PC-3 (cell line): ENCODE data around the gene GABRR1. TPM values are rescaled to one million over a fixed set of nuclear protein-coding genes. Genes with fewer than 3 reads are reported as not detected.

Experiments
- ATAC-seq: fragments of 200-7000 bp; cut with Tn5 transposase; 2 replicates; pipeline ENCODE4 v1.9.1; 2020; ENCODE audit warnings: mild to moderate bottlenecking, moderate library complexity
- BruUV-seq: library from RNA; stranded (reverse); fragments of 400-500 nt; replicated peaks from 2 replicates; lab custom pipeline; 2021; lab: Mats Ljungman, UMichigan
- CTCF ChIA-PET: fragments of 300-600 bp; sonication (Branson Sonifier 250); formaldehyde crosslinking; loops from one replicate; lab custom pipeline; 2022; ENCODE audit warnings: antibody characterized with exemption; lab: Charles Lee
- POLR2A ChIA-PET: fragments of 300-600 bp; sonication (Branson Sonifier 250); formaldehyde crosslinking; loops from one replicate; lab custom pipeline; 2022; ENCODE audit warnings: antibody characterized with exemption; ENCODE audit not compliant: unreplicated experiment; lab: Charles Lee
- DNase-seq: peaks from one replicate; pipeline ENCODE4 v3.0.0-alpha.2; 2015
- H2AFZ ChIP-seq: fragments of 300-600 bp; sonication (generic); 2 replicates; pipeline ENCODE4 v1.6.0; 2016; ENCODE audit warnings: antibody characterized with exemption, low read length
- H3F3A ChIP-seq: fragments of 300-600 bp; sonication (generic); one replicate; pipeline ENCODE4 v1.6.0; 2017; ENCODE audit warnings: antibody characterized with exemption, low read length, control low read depth, mild to moderate bottlenecking; ENCODE audit not compliant: unreplicated experiment
- H3K27ac ChIP-seq: fragments of 300-600 bp; sonication (generic); 2 replicates; pipeline ENCODE4 v1.5.1; 2016; ENCODE audit warnings: mild to moderate bottlenecking, low read length
- H3K27me3 ChIP-seq: fragments of 300-600 bp; sonication (generic); 2 replicates; pipeline ENCODE4 v1.6.1; 2016; ENCODE audit warnings: low read length, mixed read lengths
- H3K36me3 ChIP-seq: fragments of 300-600 bp; sonication (generic); 2 replicates; pipeline ENCODE4 v1.6.1; 2016; ENCODE audit warnings: low read depth, mixed run types, low read length, mixed read lengths
- H3K4me1 ChIP-seq: fragments of 300-600 bp; sonication (generic); 2 replicates; pipeline ENCODE4 v1.5.1; 2016; ENCODE audit warnings: low read length; ENCODE audit not compliant: insufficient read depth
- H3K4me2 ChIP-seq: fragments of 300-600 bp; sonication (generic); 2 replicates; pipeline ENCODE4 v1.6.0; 2016; ENCODE audit warnings: low read length
- H3K4me3 ChIP-seq: fragments of 300-600 bp; sonication (generic); 2 replicates; pipeline ENCODE4 v1.5.1; 2016; ENCODE audit warnings: mild to moderate bottlenecking, low read length, mixed read lengths
- H3K79me2 ChIP-seq: fragments of 300-600 bp; sonication (generic); 2 replicates; pipeline ENCODE4 v1.6.1; 2017; ENCODE audit warnings: low read length, mixed read lengths
- H3K9ac ChIP-seq: fragments of 300-600 bp; sonication (generic); 2 replicates; pipeline ENCODE4 v1.6.0; 2016; ENCODE audit warnings: mild to moderate bottlenecking, low read length
- H3K9me2 ChIP-seq: fragments of 300-600 bp; sonication (generic); replicated peaks from 2 replicates; pipeline ENCODE4 v1.6.1; 2016; ENCODE audit warnings: mixed run types, low read length, mixed read lengths
- H3K9me3 ChIP-seq: fragments of 300-600 bp; sonication (generic); 2 replicates; pipeline ENCODE4 v1.6.1; 2016; ENCODE audit warnings: low read length, mixed read lengths
- H4K20me1 ChIP-seq: fragments of 300-600 bp; sonication (generic); 2 replicates; pipeline ENCODE4 v1.6.1; 2016; ENCODE audit warnings: low read length, mixed read lengths
- EZH2 ChIP-seq: fragments of 300-600 bp; sonication (generic); IDR thresholded peaks from one replicate; pipeline ENCODE4 v1.6.1; 2017; ENCODE audit warnings: antibody characterized with exemption, mild to moderate bottlenecking, low read length; ENCODE audit not compliant: unreplicated experiment
- EZH2phosphoT487 ChIP-seq: fragments of 300-600 bp; sonication (generic); IDR thresholded peaks from 2 replicates; pipeline ENCODE4 v1.6.1; 2018; ENCODE audit warnings: mild to moderate bottlenecking, antibody characterized with exemption, low read length, borderline replicate concordance
- intact Hi-C: fragments of 100-400 bp; cut with micrococcal nuclease; formaldehyde crosslinking; loops from 2 replicates; pipeline ENCODE4 v1.9.0; 2023
- total RNA-seq: library from RNA; depleted of rRNA; stranded (reverse); fragments of >200 nt; gene quantifications from 2 replicates; pipeline ENCODE4 v1.2.3, GENCODE V29; 2014
- TF ChIP-seq, protein P1 (sequence below): fragments of 300-600 bp; sonication (generic); conservative IDR thresholded peaks from 2 replicates; pipeline ENCODE4 v1.5.1; 2017; ENCODE audit warnings: antibody characterized with exemption, low read depth, mild to moderate bottlenecking, low read length

Gene GABRR1
- total RNA-seq, 1 experiment from 2014 or later, result not detected

DNA sequence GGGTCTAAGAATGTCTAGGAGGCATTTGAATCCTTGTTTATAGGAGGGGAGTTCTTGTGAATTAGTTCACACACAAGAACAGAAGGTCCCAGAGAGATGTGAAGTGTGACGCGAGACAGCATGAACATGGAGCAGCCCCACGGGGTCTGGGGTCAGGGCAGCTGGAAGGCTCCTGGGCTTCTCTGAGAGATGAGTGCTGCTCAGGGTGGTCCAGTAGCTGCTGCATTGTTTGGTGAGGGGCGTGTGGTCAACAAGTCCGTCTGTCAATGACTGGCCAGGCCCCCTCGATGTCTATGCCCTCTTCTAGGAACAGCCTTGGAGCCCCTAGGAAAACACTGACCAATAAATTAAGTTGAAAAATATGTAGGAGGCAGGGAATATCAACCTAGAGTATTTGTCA is 40.2 kb upstream of the GABRR1 start:
- Histone ChIP-seq H4K20me1 (no peaks in the 10 kb centered on the region), H3K4me2 (no peak overlapping the region), H3K79me2 (no peaks in the 10 kb centered on the region), H3K27ac (no peak overlapping the region), H3K9me2 (no peaks in the 10 kb centered on the region), H3K4me1 (peaks cover 6% of the 10 kb centered on the region; the same call in 1 of the 2 replicates), H3K4me3 (no peak overlapping the region), H3K9me3 (no peaks in the 10 kb centered on the region), H3K9ac (no peak overlapping the region), H2AFZ (no peak overlapping the region), H3K27me3 (no peaks in the 10 kb centered on the region), H3K36me3 (no peaks in the 10 kb centered on the region), H3F3A (no peaks in the 10 kb centered on the region)
- no peak for DNase-seq
- BruUV-seq, result no TSS peak
- intact Hi-C loops, result no loop called here
- TF ChIP-seq EZH2phosphoT487 (no peak), EZH2 (no peak)
- TF ChIP-seq, protein P1, sequence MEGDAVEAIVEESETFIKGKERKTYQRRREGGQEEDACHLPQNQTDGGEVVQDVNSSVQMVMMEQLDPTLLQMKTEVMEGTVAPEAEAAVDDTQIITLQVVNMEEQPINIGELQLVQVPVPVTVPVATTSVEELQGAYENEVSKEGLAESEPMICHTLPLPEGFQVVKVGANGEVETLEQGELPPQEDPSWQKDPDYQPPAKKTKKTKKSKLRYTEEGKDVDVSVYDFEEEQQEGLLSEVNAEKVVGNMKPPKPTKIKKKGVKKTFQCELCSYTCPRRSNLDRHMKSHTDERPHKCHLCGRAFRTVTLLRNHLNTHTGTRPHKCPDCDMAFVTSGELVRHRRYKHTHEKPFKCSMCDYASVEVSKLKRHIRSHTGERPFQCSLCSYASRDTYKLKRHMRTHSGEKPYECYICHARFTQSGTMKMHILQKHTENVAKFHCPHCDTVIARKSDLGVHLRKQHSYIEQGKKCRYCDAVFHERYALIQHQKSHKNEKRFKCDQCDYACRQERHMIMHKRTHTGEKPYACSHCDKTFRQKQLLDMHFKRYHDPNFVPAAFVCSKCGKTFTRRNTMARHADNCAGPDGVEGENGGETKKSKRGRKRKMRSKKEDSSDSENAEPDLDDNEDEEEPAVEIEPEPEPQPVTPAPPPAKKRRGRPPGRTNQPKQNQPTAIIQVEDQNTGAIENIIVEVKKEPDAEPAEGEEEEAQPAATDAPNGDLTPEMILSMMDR, result no peak
- ATAC-seq, result no peak
- ChIA-PET POLR2A (interaction anchor here (0.7 kb wide), 1 partner anchor 113 kb away, joined by 3 read pairs; no protein-coding TSS in a partner anchor), CTCF (no interaction called here)

DNA sequence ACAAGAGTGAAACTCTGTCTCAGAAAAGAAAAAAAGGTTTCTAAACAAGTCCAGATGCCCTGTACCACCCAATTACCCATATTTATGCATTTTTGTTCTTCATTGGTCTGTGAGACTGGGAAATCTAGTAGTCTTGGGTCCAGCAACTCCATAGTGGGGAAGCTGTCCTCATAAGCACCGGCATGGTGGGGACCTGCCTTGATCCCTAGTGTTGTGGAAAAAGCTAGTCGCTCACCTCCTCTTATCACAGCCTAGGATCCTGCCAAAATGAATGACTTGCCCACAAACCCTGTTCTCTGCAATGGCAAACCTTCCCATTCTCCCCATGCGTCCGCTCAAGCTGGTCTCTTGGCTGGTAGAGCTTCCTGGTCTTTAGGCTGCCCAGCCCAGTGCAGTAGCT is 38.3 kb upstream of the GABRR1 start:
- DNase-seq (no peak), ATAC-seq (no peak)
- TF ChIP-seq EZH2phosphoT487, result no peak
- no peak overlapping the region for H3K4me2 ChIP-seq
- no peaks in the 10 kb centered on the region for H3K36me3 ChIP-seq
- no peaks in the 10 kb centered on the region for H4K20me1 ChIP-seq
- H3K27ac ChIP-seq, result no peak overlapping the region
- CTCF ChIA-PET, result no interaction called here
- H3K4me3 ChIP-seq, result no peak overlapping the region
- H3F3A ChIP-seq, result no peaks in the 10 kb centered on the region
- H3K4me1 ChIP-seq, result peaks cover 6% of the 10 kb centered on the region; the same call in 1 of the 2 replicates
- BruUV-seq, result no TSS peak
- H3K9me3 ChIP-seq, result no peaks in the 10 kb centered on the region
- H3K79me2 ChIP-seq, result no peaks in the 10 kb centered on the region
- H3K9ac ChIP-seq, result no peak overlapping the region
- intact Hi-C loops, result no loop called here
- H3K9me2 ChIP-seq, result no peaks in the 10 kb centered on the region
- POLR2A ChIA-PET, result no interaction called here
- no peak overlapping the region for H2AFZ ChIP-seq
- no peaks in the 10 kb centered on the region for H3K27me3 ChIP-seq

DNA sequence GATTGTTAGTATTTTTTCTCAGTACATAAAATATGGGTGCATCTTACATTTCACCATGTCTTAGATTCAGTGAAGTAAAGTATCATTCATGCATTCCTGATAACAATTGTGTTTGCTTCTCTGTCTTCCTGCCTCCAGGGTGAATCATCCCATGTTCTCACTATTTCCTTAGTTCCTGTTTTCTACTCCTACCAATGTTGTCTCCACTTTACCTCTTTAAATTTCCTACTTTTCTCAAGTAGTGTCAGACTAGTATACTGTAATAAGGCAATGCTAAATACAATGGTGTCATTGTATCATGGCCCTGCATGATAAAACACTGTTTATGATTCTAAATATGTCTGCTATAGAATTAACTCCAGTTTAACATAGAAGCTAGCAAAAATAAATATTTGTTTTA is 37.4 kb upstream of the GABRR1 start:
- POLR2A ChIA-PET, result no interaction called here
- no peaks in the 10 kb centered on the region for H3F3A ChIP-seq
- DNase-seq (peak; percentile 11), ATAC-seq (peak; percentile 18; the same call in 1 of the 2 replicates)
- no peaks in the 10 kb centered on the region for H3K9me3 ChIP-seq
- no peaks in the 10 kb centered on the region for H3K9me2 ChIP-seq
- no TSS peak for BruUV-seq
- H3K4me2 ChIP-seq, result no peak overlapping the region
- no peaks in the 10 kb centered on the region for H3K79me2 ChIP-seq
- H3K4me3 ChIP-seq, result no peak overlapping the region
- H4K20me1 ChIP-seq, result no peaks in the 10 kb centered on the region
- intact Hi-C loops, result no loop called here
- no peak for TF ChIP-seq EZH2
- TF ChIP-seq, protein P1, result no peak
- TF ChIP-seq EZH2phosphoT487, result no peak
- H3K9ac ChIP-seq, result no peak overlapping the region
- no peaks in the 10 kb centered on the region for H3K27me3 ChIP-seq
- H2AFZ ChIP-seq, result no peak overlapping the region
- no peak overlapping the region for H3K27ac ChIP-seq
- CTCF ChIA-PET, result no interaction called here
- no peaks in the 10 kb centered on the region for H3K36me3 ChIP-seq
- peaks cover 6% of the 10 kb centered on the region; the same call in 1 of the 2 replicates for H3K4me1 ChIP-seq
